ENCODE measurements around the gene S100Z.

DNA sequence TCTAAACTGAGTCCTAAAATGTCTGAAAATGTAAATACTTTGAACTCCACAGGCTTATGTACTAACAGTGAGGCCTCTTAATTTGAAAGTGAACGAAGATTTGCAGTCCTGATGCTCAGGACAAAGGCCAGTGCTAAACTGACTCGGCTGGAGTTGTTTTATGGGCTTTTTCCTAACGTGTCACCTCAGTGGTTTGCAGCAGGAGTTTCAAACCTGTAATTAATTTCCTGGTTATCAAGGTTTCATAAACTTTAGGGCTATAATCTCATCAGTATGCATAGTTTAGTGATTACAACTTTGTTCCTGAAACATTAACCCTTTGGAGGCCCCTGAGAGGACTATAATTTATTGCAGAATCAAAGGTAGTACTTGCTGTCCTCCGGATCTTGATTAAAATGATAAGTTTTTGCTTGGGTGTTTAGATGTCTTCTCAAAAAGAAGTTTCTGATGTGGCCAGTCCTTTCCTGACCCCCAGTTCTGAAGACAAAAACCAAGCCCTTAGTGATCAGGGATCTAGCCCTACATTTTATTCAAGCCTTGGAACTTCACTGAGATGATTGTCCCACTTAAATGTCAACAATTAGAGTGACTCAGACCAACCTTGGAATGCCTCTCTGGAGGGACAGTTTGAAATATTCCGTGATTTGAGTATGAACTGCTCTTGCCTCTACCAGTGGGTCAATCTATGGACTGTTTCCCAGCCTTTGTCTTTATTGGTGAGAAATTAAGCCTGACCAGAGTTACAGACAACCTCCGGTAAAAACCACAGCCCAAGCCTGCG is 11.1 kb upstream of the S100Z start:
- TF ChIP-seq, protein P1, sequence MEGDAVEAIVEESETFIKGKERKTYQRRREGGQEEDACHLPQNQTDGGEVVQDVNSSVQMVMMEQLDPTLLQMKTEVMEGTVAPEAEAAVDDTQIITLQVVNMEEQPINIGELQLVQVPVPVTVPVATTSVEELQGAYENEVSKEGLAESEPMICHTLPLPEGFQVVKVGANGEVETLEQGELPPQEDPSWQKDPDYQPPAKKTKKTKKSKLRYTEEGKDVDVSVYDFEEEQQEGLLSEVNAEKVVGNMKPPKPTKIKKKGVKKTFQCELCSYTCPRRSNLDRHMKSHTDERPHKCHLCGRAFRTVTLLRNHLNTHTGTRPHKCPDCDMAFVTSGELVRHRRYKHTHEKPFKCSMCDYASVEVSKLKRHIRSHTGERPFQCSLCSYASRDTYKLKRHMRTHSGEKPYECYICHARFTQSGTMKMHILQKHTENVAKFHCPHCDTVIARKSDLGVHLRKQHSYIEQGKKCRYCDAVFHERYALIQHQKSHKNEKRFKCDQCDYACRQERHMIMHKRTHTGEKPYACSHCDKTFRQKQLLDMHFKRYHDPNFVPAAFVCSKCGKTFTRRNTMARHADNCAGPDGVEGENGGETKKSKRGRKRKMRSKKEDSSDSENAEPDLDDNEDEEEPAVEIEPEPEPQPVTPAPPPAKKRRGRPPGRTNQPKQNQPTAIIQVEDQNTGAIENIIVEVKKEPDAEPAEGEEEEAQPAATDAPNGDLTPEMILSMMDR (IDR thresholded peaks at IDR 0.05) = no peak
- no peak for TF ChIP-seq EP300 (IDR thresholded peaks at IDR 0.05)
- no peak for TF ChIP-seq POLR2AphosphoS5 (IDR thresholded peaks at IDR 0.05)
- TF ChIP-seq POLR2A (IDR thresholded peaks at IDR 0.05) = no peak
